NCI-H2171 treated with DMSO at 0.1 percent for 48 hours (cell line): Measurements from ENCODE around the gene OR10H2.
"Not testable (repeated sequence)": the region's sequence is repeated elsewhere in the genome, so short reads cannot be mapped to it uniquely, and the experiment has no call there.

Experiments used
- DNase-seq: peaks from one replicate; lab custom pipeline; 2025; lab: John Stamatoyannopoulos, UW

Gene OR10H2

GRCh38 chr19:15769586-15769985 is 41.8 kb downstream of the OR10H2 start:
- DNase-seq: no peak

- not testable (repeated sequence) for DNase-seq
Measured at GRCh38 chr19:15774159-15774558, 46.3 kb downstream of the OR10H2 start.

- no peak for DNase-seq
Measured at GRCh38 chr19:15775249-15775648, 47.4 kb downstream of the OR10H2 start.

GRCh38 chr19:15776264-15776663 is 48.4 kb downstream of the OR10H2 start:
- no peak for DNase-seq

- DNase-seq: no peak
Measured at GRCh38 chr19:15776991-15777970, 49.5 kb downstream of the OR10H2 start.
